GM18907 (cell line): ENCODE measurements around the gene E2F4.

ENCODE experiments used
- ATAC-seq: cut with Tn5 transposase; IDR thresholded peaks from one replicate; pipeline ENCODE4 v1.9.1; 2021; ENCODE audit warnings: mild to moderate bottlenecking, moderate library complexity; ENCODE audit not compliant: unreplicated experiment

E2F4 gene

DNA sequence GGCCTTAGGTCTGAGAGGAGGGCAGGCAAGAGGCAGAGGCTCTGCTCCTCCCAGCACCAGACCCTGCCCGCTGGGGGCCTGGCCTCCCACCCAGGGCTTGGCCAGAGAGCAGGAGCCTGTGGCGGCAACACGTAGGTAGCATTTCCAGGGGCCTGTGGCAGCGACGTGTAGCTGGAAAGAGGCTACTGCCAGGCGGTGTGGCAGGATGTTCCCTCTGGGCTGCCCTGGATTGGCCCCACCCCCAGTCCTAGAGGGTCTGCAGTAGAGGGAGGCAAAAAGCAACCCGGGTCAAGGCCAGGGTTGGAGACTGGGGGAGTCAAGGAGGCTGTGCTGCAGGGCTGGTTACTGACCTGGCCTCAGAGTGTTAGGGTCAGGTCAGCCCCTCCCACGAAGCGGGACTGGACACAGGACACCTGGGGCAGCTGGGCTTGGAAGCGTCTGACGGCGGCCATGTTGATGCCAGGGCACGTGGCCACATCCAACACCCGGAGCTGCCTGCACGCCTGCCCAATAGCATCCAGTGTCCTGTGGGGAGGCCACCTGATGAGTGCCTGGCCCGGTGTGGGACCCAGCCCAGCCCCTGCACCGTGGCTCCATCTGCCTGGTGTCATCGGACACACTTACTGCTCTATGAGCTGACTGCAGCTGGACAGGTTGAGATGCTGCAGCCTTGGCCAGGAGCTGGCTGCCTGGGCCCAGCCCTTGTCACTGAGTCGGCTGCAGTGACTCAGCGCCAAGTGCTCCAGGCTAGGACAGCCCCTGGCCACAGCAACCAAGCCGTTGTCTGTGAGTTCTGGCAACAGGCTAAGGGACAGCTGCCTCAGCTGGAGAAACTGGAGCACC lies 15.5 kb downstream of the E2F4 start:
- ATAC-seq: no peak

GRCh38 chr16:67208154-67208896 lies 16.4 kb downstream of the E2F4 start:
- no peak for ATAC-seq

GRCh38 chr16:67209565-67209964 lies 17.6 kb downstream of the E2F4 start:
- no peak for ATAC-seq

DNA sequence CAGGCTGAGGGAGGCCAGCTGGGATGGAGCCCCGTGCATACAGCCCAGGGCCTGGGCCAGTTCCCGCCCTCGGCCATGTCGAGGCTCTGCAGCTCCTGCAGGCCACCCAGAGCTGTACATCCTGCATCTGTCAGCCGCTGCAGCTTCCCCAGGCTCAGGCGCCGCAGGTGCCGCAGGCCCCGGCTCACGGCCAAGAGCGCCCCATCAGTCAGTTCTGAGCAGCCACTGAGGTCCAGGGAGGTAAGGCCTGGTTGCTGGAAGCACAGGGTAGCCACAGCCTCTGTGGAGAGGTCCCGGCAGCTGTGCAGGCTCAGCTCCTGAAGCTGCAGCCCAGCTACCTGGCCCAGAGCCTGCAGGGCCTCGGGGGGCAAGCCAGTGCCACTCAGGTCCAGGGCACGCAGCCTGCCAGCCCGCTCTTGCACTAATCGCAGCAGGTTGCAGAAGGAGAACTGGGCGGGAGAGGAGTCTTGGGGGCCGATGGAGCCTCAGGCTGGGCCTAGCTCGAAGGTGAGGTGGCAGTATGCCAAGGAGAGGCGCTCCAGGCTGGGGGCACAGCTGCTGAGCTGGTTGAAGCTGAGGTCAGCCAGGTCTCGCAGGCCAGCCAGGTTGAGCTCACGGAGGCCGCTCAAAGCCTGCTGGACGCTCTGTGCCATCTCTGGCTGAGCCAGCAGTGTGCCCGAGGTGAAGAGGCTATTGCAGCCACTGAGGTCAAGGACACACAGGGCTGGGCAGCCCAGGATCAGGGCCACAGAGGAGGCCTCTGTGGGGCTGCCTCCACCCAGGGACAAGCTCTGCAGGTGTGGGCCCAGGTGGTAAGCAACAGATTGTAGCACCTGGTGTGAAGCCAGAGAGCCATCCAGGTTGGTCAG lies 18.3 kb downstream of the E2F4 start:
- ATAC-seq: no peak

- ATAC-seq: no peak
These were observed 19.7 kb downstream of the E2F4 start for GRCh38 chr16:67211674-67212073.

DNA sequence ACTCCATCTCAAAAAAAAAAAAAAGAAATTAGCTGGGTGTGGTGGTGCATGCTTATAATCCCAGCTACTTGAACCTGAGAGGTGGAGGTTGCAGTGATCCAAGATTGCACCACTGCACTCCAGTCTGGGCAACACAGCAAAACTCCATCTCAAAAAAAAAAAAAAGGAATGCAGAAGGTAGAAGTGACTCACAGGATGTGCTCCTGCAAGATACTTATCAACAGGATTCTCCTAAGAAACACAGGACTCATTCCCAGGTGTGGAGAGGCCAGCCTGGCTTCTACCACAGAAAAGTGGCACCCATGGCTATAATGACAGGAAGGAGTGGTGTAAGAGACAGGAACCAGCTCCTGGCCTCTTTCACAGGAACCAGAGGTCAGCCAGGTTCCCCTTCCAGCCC lies 20.8 kb downstream of the E2F4 start:
- no peak for ATAC-seq

- no peak for ATAC-seq
These were observed 21.5 kb downstream of the E2F4 start for GRCh38 chr16:67213197-67214019.

DNA sequence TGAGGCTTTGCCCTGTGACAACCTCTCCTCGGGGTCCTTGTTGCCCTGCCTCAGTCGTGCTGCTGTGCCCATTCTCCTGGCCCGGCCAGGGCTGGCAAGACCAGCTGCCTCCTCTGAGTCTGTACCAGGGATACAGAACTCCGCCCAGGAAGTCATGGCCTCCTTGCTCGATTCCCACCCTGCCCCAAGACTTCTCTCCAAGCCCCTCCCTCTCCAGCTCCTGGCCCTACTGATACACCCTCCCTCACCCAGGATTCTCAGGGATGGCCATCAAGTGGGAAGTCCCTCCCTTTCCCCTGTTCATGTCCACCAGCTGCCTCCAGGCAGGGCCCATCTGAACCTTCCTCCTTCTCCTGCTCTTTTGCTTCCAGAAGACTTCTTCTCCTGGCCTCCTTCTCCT lies 23.8 kb downstream of the E2F4 start:
- no peak for ATAC-seq

DNA sequence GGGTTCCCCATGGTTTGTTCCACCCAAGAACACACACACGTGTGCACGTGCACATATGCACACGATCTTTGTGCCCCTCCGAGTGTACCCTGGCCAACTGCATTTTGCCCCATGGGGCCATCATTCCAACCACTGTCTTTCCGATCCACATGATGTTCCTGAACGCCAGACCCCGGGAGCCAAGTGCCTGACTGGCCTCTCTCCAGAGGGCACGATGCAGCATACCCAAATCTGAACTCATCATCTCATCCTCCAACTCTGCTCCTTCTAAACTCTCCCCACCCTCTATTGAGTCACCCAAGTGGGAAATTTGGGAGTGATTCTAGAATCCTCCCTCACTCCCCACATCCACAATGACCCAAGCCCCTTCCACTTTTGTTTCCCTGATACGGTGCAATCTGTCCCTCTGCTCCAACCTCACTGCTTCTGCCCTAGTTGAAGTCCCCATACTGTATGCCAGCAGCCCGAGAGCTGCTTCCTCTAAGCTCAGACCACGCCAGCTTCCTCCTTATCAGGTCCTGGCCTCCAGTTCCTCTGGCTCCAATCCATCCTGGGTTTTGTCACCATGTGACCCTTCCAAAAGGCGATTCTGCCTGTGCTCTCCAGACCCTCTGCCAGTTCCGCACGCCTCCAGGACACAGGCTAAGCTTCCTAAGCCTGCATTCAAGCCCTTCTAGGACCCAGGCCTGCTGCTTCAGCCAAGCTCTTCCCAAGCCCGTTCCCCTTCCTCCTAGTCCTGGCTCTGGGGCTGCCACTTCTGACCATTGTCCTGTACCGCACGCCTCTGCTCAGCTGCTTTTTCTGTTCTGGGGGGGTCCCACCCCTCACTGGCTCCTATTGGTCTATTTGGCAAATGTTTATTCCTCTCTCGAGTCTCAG lies 24.9 kb downstream of the E2F4 start:
- ATAC-seq: no peak

- ATAC-seq: no peak
These were observed 32.0 kb downstream of the E2F4 start for GRCh38 chr16:67223992-67224391.

DNA sequence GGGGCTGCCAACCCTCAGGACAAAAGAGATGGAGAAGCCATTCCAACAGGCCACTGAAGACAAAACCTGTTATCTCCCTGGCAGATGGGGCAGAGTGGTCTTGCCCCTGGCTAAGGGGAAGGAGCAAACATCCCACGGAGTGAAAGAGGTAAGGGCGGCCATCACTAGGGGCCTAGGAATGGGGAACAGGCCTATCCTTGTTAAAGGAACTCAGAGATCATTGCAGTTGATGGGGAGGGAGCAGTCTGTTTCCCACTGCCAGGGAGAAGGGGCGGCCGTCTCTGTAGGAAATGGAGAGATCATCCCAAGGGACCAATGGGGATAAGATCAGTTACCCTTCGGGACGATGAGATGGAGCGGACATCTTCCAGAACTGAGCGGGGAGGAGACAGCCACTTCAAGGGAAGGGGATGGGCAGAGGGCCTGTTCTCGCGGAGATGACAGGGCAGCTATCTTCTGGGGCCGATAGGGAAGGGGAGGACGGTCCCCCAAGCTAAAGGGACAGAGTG lies 34.4 kb downstream of the E2F4 start:
- ATAC-seq: no peak

DNA sequence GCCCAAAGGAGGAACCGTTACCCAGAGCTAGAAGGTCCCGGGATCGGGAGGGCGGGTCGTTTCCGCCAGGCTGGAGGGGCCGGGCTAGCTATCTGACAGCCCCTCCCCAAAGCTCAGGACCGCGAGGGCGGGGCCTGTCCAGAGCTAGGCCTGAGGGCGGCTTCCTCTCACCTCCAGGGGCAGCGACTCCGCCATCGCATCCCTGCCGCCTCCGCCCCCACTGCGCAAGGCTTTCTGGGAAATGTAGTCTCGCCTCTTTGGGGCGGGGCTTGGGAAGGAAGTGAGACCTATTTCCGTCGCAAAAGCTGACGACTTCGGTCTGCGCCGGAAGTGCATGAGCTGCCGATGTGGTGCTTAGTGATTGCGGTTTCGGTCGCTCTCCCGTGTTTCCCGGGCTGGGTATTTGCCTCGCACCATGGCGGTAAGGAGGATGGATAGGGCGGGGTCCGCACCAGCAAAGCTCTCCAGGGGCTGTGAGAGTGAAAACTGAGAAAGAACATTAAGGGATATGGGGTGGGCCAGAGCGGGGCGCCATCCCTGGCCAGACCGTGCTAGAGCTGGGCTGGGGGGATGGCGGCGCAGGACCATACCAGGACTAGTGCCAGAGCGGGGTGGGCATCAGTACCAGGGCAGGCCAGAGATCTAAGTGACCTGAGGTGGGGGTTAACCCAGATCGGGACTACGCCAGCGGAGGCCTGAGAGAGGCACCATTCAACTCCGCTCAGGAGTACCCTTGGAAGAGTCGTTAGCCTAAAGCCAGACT lies 35.0 kb downstream of the E2F4 start, which contains the start of gene TMEM208:
TSS of gene TMEM208 (plus strand) at position 327 of the 763 bp plus-strand sequence. CDS start at position 416, 89 bp downstream.
- ATAC-seq: peak; percentile 89

- ATAC-seq: no peak
These were observed 35.6 kb downstream of the E2F4 start for GRCh38 chr16:67227567-67227921.

DNA sequence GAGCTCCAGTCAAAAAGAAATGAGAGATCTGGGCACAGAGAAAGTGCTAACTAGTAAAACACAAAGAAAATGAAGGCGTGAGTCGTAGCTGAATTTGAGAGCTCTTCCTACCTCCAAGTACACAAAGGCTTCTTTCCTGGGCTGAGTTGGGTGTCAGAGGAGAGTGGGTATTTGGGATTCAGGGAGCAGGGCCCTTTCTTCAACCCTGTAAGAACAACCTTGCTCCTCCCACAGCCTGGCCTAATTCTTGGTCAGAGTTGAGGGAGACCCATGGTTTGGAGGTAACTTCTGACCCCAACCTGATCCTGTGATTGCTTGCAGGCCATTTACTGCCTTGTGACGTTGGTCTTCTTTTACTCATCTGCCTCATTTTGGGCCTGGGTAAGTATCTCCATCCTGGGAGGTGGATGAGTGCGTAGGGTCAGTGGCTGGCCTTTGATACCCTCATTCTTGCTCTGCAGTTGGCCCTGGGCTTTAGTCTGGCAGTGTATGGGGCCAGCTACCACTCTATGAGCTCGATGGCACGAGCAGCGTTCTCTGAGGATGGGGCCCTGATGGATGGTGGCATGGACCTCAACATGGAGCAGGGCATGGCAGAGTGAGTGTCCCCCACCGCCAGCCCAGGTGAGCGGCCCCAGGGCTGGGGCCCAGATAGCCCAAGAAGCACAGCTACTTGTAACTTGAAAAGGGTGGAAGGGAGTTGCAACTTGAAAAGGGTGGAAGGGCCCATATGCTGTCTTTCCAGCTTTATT lies 36.3 kb downstream of the E2F4 start:
- no peak for ATAC-seq

- no peak for ATAC-seq
These were observed 37.0 kb downstream of the E2F4 start for GRCh38 chr16:67228905-67229304.

DNA sequence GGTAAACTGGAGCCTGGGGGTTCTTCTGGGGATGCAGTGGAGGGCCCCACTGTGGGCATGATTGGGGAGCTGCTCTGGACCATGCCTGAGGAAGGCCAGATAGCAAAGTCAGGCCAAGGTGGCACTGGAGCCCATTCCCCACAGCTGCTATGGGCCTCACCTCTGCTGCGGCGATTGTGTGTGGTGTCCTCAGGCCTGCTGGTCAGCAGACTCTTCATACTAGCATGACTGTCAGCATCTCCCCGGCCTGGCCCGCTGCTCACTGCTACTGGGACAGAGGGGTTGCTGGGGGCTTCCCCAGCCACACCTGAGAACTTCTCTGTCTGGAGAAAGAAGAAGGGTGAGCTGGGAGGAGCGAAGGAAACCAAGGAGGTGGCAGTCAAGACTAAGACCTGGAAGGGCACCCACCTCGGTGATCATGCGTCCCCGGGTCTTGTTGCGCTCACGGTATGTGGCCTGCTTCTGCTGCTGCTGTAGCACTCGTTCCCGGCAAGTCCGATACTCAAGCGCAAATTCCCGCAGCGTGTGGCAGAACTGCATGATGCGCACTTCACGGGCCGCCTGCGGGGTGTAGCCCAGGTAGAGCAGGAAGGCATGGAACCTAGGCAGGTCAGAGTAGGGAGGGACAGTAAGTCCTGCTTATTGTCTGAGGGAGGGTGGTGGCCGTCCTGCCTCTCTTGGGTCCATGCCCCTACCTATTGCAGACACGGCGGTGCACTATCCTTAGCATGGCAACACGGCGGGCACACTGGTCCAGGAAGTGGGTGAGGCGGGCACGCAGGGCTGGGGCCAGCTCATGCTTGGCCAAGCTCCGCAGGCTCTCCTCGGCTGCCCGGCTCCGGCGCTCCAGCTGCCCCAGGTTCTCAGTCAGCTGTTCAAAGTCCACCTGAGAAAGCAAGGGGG lies 38.2 kb downstream of the E2F4 start:
- ATAC-seq: no peak
